Bone marrow (tissue), 2 donors: ENCODE measurements around the gene SLC39A13.

ENCODE experiments used
- DNase-seq, 2 donors: peaks; one replicate each; lab custom pipeline; 2025; lab: John Stamatoyannopoulos, UW

Gene SLC39A13

GRCh38 chr11:47403135-47403534 lies 5.3 kb upstream of the SLC39A13 start:
- no peak for DNase-seq

GRCh38 chr11:47403571-47403970 lies 4.8 kb upstream of the SLC39A13 start:
- no peak for DNase-seq

GRCh38 chr11:47406896-47407745 lies 1.3 kb upstream of the SLC39A13 start:
- DNase-seq, result peak in 1 of 2 donors; percentile 52

GRCh38 chr11:47408598-47409439 lies 429 bp downstream of the SLC39A13 start:
- peak in 1 of 2 donors; percentile 4 for DNase-seq

GRCh38 chr11:47409440-47410369 lies 1.3 kb downstream of the SLC39A13 start:
- no peak for DNase-seq

GRCh38 chr11:47410370-47411264 lies 2.2 kb downstream of the SLC39A13 start:
- DNase-seq, result no peak

GRCh38 chr11:47411884-47412746 lies 3.7 kb downstream of the SLC39A13 start:
- peak; percentile 10 to 17 for DNase-seq

GRCh38 chr11:47413351-47413750 lies 5.0 kb downstream of the SLC39A13 start:
- no peak for DNase-seq

GRCh38 chr11:47413908-47414684 lies 5.7 kb downstream of the SLC39A13 start:
- DNase-seq, result no peak

- DNase-seq, result no peak
Observed at GRCh38 chr11:47414685-47415070, 6.3 kb downstream of the SLC39A13 start.

GRCh38 chr11:47415091-47415854 lies 6.9 kb downstream of the SLC39A13 start:
- DNase-seq, result no peak

- DNase-seq, result no peak
Observed at GRCh38 chr11:47415949-47416472, 7.6 kb downstream of the SLC39A13 start.

- DNase-seq, result no peak
Observed at GRCh38 chr11:47417712-47418111, 9.3 kb downstream of the SLC39A13 start.

- DNase-seq, result no peak
Observed at GRCh38 chr11:47418454-47419259, 10.3 kb downstream of the SLC39A13 start.

- no peak for DNase-seq
Observed at GRCh38 chr11:47425611-47426010, 17.2 kb downstream of the SLC39A13 start.

- peak; percentile 94 for DNase-seq
Observed at GRCh38 chr11:47426062-47426956, 17.9 kb downstream of the SLC39A13 start, which contains the start of gene PSMC3. Gene PSMC3, minus strand, starts transcription at chr11:47426439. Its CDS starts 160 bp downstream, at chr11:47426279.
